Measurements from ENCODE around the gene CYP4F8. TPM values are rescaled to one million over a fixed set of nuclear protein-coding genes. Genes with fewer than 3 reads are reported as not detected.
"Not testable (repeated sequence)": the region's sequence is repeated elsewhere in the genome, so short reads cannot be mapped to it uniquely, and the experiment has no call there.

The CYP4F8 gene
- total RNA-seq, result not detected

- ATAC-seq (replicated peaks), result no peak
- Mint-ChIP-seq H3K9me3 (peaks cover 4% of the 10 kb centered on the region), H3K36me3 (ENCODE audit: low read depth) (no peaks in the 10 kb centered on the region), H3K4me3 (no peak within 1 kb of the TSS), H3K4me1 (peaks cover 6% of the 10 kb centered on the region), H3K27me3 (peaks cover 18% of the 10 kb centered on the region), H3K27ac (peak within 1 kb of the TSS; percentile 62)
These were observed at the start of gene CYP4F8 for GRCh38 chr19:15614507-15615379. Gene CYP4F8, plus strand, starts transcription at chr19:15615218. Its CDS starts 399 bp downstream, at chr19:15615617.

GRCh38 chr19:15570420-15570819 is 44.6 kb upstream of the CYP4F8 start:
- Mint-ChIP-seq H3K27ac (no peak overlapping the region), H3K4me1 (no peaks in the 10 kb centered on the region), H3K27me3 (peaks cover 37% of the 10 kb centered on the region), H3K36me3 (ENCODE audit: low read depth) (no peaks in the 10 kb centered on the region), H3K4me3 (no peak overlapping the region), H3K9me3 (no peaks in the 10 kb centered on the region)
- ATAC-seq (replicated peaks), result no peak

- peaks cover 24% of the 10 kb centered on the region for H3K27me3 Mint-ChIP-seq
- no peaks in the 10 kb centered on the region for H3K4me1 Mint-ChIP-seq
- no peak overlapping the region for H3K4me3 Mint-ChIP-seq
- H3K27ac Mint-ChIP-seq, result no peak overlapping the region
- no peaks in the 10 kb centered on the region for H3K9me3 Mint-ChIP-seq
- ATAC-seq (replicated peaks), result no peak
- no peaks in the 10 kb centered on the region for H3K36me3 Mint-ChIP-seq (ENCODE audit: low read depth)
These were observed 39.6 kb upstream of the CYP4F8 start for GRCh38 chr19:15575406-15575805.

GRCh38 chr19:15576526-15577156 is 38.4 kb upstream of the CYP4F8 start:
- Mint-ChIP-seq H3K27ac (no peak overlapping the region), H3K9me3 (no peaks in the 10 kb centered on the region)
- ATAC-seq (replicated peaks), result no peak

GRCh38 chr19:15577184-15577771 is 37.7 kb upstream of the CYP4F8 start:
- Mint-ChIP-seq H3K4me3 (no peak overlapping the region), H3K36me3 (ENCODE audit: low read depth) (no peaks in the 10 kb centered on the region), H3K27me3 (peaks cover 16% of the 10 kb centered on the region), H3K4me1 (no peaks in the 10 kb centered on the region), H3K9me3 (no peaks in the 10 kb centered on the region), H3K27ac (no peak overlapping the region)
- no peak for ATAC-seq (replicated peaks)

More at GRCh38 chr19:15576526-15577156, 38.4 kb upstream of the CYP4F8 start:
- Mint-ChIP-seq H3K4me3 (no peak overlapping the region), H3K4me1 (no peaks in the 10 kb centered on the region), H3K36me3 (ENCODE audit: low read depth) (no peaks in the 10 kb centered on the region), H3K27me3 (peaks cover 16% of the 10 kb centered on the region)

- Mint-ChIP-seq H3K27ac (no peak overlapping the region), H3K4me1 (no peaks in the 10 kb centered on the region), H3K4me3 (no peak overlapping the region), H3K27me3 (peaks cover 11% of the 10 kb centered on the region), H3K9me3 (no peaks in the 10 kb centered on the region), H3K36me3 (ENCODE audit: low read depth) (no peaks in the 10 kb centered on the region)
- ATAC-seq (replicated peaks), result no peak
These were observed 31.7 kb upstream of the CYP4F8 start for GRCh38 chr19:15583346-15583745.

GRCh38 chr19:15584095-15584494 is 30.9 kb upstream of the CYP4F8 start:
- Mint-ChIP-seq H3K27me3 (peaks cover 12% of the 10 kb centered on the region), H3K27ac (no peak overlapping the region), H3K4me3 (peak overlapping the region; percentile 46), H3K9me3 (no peaks in the 10 kb centered on the region), H3K4me1 (no peaks in the 10 kb centered on the region), H3K36me3 (ENCODE audit: low read depth) (no peaks in the 10 kb centered on the region)
- no peak for ATAC-seq (replicated peaks)

- peak; percentile 87 for ATAC-seq (replicated peaks)
- Mint-ChIP-seq H3K27me3 (peaks cover 14% of the 10 kb centered on the region), H3K27ac (no peak overlapping the region), H3K4me3 (peak overlapping the region; percentile 46), H3K36me3 (ENCODE audit: low read depth) (no peaks in the 10 kb centered on the region), H3K9me3 (no peaks in the 10 kb centered on the region), H3K4me1 (no peaks in the 10 kb centered on the region)
These were observed 30.4 kb upstream of the CYP4F8 start for GRCh38 chr19:15584541-15585115.

- Mint-ChIP-seq H3K27me3 (peaks cover 19% of the 10 kb centered on the region), H3K36me3 (ENCODE audit: low read depth) (no peaks in the 10 kb centered on the region), H3K4me3 (no peak overlapping the region), H3K4me1 (no peaks in the 10 kb centered on the region), H3K27ac (no peak overlapping the region), H3K9me3 (no peaks in the 10 kb centered on the region)
- no peak for ATAC-seq (replicated peaks)
These were observed 27.4 kb upstream of the CYP4F8 start for GRCh38 chr19:15587663-15588062.

- H3K4me1 Mint-ChIP-seq, result no peaks in the 10 kb centered on the region
- H3K27ac Mint-ChIP-seq, result no peak overlapping the region
- H3K27me3 Mint-ChIP-seq, result peaks cover 19% of the 10 kb centered on the region
- H3K9me3 Mint-ChIP-seq, result no peaks in the 10 kb centered on the region
- ATAC-seq (replicated peaks), result no peak
- no peaks in the 10 kb centered on the region for H3K36me3 Mint-ChIP-seq (ENCODE audit: low read depth)
- H3K4me3 Mint-ChIP-seq, result no peak overlapping the region
These were observed 26.8 kb upstream of the CYP4F8 start for GRCh38 chr19:15588265-15588664.

GRCh38 chr19:15589760-15590451 is 25.1 kb upstream of the CYP4F8 start:
- H3K9me3 Mint-ChIP-seq, result no peaks in the 10 kb centered on the region
- no peak for ATAC-seq (replicated peaks)
- no peak overlapping the region for H3K27ac Mint-ChIP-seq

GRCh38 chr19:15591796-15592195 is 23.2 kb upstream of the CYP4F8 start:
- Mint-ChIP-seq H3K27me3 (peaks cover 41% of the 10 kb centered on the region), H3K36me3 (ENCODE audit: low read depth) (no peaks in the 10 kb centered on the region), H3K4me1 (no peaks in the 10 kb centered on the region), H3K4me3 (no peak overlapping the region), H3K9me3 (no peaks in the 10 kb centered on the region), H3K27ac (no peak overlapping the region)
- ATAC-seq (replicated peaks), result no peak

More at GRCh38 chr19:15589760-15590451, 25.1 kb upstream of the CYP4F8 start:
- Mint-ChIP-seq H3K27me3 (peaks cover 32% of the 10 kb centered on the region), H3K36me3 (ENCODE audit: low read depth) (no peaks in the 10 kb centered on the region), H3K4me3 (no peak overlapping the region), H3K4me1 (no peaks in the 10 kb centered on the region)

GRCh38 chr19:15592506-15592905 is 22.5 kb upstream of the CYP4F8 start:
- not testable (repeated sequence) for H3K4me3 Mint-ChIP-seq; H3K9me3 Mint-ChIP-seq; ATAC-seq (replicated peaks); H3K27ac Mint-ChIP-seq; H3K4me1 Mint-ChIP-seq; H3K36me3 Mint-ChIP-seq (ENCODE audit: low read depth)
- H3K27me3 Mint-ChIP-seq, result peaks cover 41% of the 10 kb centered on the region

GRCh38 chr19:15593766-15594165 is 21.3 kb upstream of the CYP4F8 start:
- not testable (repeated sequence) for H3K9me3 Mint-ChIP-seq; H3K27ac Mint-ChIP-seq; H3K36me3 Mint-ChIP-seq (ENCODE audit: low read depth); H3K4me1 Mint-ChIP-seq; ATAC-seq (replicated peaks); H3K4me3 Mint-ChIP-seq
- H3K27me3 Mint-ChIP-seq, result peaks cover 33% of the 10 kb centered on the region
